Mesendoderm (in vitro differentiated cells): Measurements from ENCODE around the gene PABPC1L.
A peak's percentile ranks its signal among the peaks of the same experiment; 100 is the strongest.

ENCODE experiments used
- DNase-seq: peaks from one replicate; pipeline ENCODE4 v3.0.0; 2013
- H2AK5ac ChIP-seq: 2 replicates; pipeline ENCODE4 v1.6.1; 2013; ENCODE audit warnings: low read length, inconsistent platforms
- H2BK120ac ChIP-seq: 2 replicates; pipeline ENCODE4 v1.6.1; 2013; ENCODE audit warnings: low read depth, mild to moderate bottlenecking, low read length, moderate library complexity, mixed read lengths
- H2BK15ac ChIP-seq: replicated peaks from 2 replicates; pipeline ENCODE4 v1.6.1; 2013; ENCODE audit warnings: low read depth, mild to moderate bottlenecking, moderate library complexity
- H2BK5ac ChIP-seq: 2 replicates; pipeline ENCODE4 v1.6.1; 2013; ENCODE audit warnings: low read length, inconsistent platforms
- H3K18ac ChIP-seq: 2 replicates; pipeline ENCODE4 v1.6.1; 2013; ENCODE audit warnings: mild to moderate bottlenecking, low read length, mixed read lengths
- H3K23ac ChIP-seq: one replicate; pipeline ENCODE4 v1.6.1; 2013; ENCODE audit warnings: low read length
- H3K27ac ChIP-seq: 2 replicates; pipeline ENCODE4 v1.5.1; 2013; ENCODE audit warnings: low read depth, mild to moderate bottlenecking, inconsistent platforms, low read length, moderate library complexity
- H3K27me3 ChIP-seq: 2 replicates; pipeline ENCODE4 v1.6.1; 2013; ENCODE audit warnings: low read length, control low read depth, mild to moderate bottlenecking, inconsistent platforms; ENCODE audit not compliant: insufficient read depth, poor library complexity
- H3K36me3 ChIP-seq: 2 replicates; pipeline ENCODE4 v1.6.1; 2013; ENCODE audit warnings: low read length, inconsistent platforms; ENCODE audit not compliant: control insufficient read depth, insufficient read depth
- H3K4ac ChIP-seq: one replicate; pipeline ENCODE4 v1.6.1; 2013; ENCODE audit warnings: low read depth, mild to moderate bottlenecking, low read length, moderate library complexity
- H3K4me1 ChIP-seq: 2 replicates; pipeline ENCODE4 v1.6.1; 2013; ENCODE audit warnings: low read depth, low read length, inconsistent platforms; ENCODE audit not compliant: control insufficient read depth
- H3K4me2 ChIP-seq: 2 replicates; pipeline ENCODE4 v1.6.1; 2013; ENCODE audit warnings: low read length
- H3K4me3 ChIP-seq: 2 replicates; pipeline ENCODE4 v1.5.1; 2013; ENCODE audit warnings: mild to moderate bottlenecking, low read length
- H3K56ac ChIP-seq: one replicate; pipeline ENCODE4 v1.6.1; 2013; ENCODE audit warnings: low read length
- H3K79me1 ChIP-seq: 2 replicates; pipeline ENCODE4 v1.6.1; 2013; ENCODE audit warnings: low read length, inconsistent platforms
- H3K79me2 ChIP-seq: 2 replicates; pipeline ENCODE4 v1.6.1; 2013; ENCODE audit warnings: mild to moderate bottlenecking, low read length; ENCODE audit not compliant: control insufficient read depth, insufficient read depth
- H3K9ac ChIP-seq: 2 replicates; pipeline ENCODE4 v1.6.1; 2013; ENCODE audit warnings: low read length, inconsistent platforms
- H4K5ac ChIP-seq: one replicate; pipeline ENCODE4 v1.6.1; 2013; ENCODE audit warnings: low read length
- H4K8ac ChIP-seq: one replicate; pipeline ENCODE4 v1.6.1; 2013; ENCODE audit warnings: low read depth, mild to moderate bottlenecking, control low read depth, low read length, moderate library complexity
- WGBS: extraction: QIAGEN DNeasy Blood & Tissue Kit; methylation state at CpG from one replicate; pipeline ENCODE4 v1.1.7; 2013; ENCODE audit warnings: low lambda C conversion rate, missing lambda C conversion rate; ENCODE audit not compliant: insufficient coverage; ENCODE audit errors: extremely low coverage; 5-methylcytosine and 5-hydroxymethylcytosine counted together

PABPC1L gene

DNA sequence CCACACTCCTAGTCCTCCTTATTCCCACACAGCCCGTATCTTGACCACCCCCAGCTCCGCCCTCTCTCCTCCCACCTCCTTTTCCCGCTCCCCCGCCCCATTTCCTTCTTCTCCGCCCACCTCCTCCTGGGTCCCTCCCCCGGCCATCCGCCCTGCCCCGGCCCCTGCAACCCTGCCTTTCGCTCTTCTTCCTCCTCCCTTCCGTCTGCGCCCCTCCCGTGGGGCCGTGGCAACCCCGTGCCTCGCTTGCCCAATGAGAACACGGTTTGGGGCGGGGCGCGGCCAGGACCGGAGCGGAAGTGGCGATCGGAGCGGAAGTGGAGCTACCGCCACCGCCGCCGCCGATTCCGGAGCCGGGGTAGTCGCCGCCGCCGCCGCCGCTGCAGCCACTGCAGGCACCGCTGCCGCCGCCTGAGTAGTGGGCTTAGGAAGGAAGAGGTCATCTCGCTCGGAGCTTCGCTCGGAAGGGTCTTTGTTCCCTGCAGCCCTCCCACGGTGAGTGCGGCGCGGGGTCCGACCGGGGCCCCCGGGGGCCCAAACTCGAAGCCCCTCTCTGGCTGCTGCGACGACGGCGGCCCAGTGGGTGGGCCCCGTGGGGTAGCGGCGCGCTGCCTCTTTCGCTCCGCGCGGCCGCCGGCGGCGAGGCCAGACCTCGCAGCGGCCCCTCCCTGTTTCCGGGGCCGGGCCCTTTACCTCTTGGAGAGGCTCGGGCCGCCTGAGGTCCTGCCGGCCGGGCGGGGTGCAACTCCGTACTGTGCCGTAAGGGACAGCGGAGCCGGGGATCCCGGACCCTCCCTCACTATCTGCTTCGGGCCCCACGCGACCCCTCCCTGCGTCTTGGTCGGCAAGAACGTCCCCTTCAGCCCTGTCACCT is 24.2 kb upstream of the PABPC1L start, which contains the start of gene YWHAB:
Gene YWHAB, plus strand, starts transcription at position 314 of the 874 bp plus-strand sequence. CDS start 15,829 bp downstream, outside the sequence.
- peak within 1 kb of the TSS; percentile 15 for H3K23ac ChIP-seq
- peak within 1 kb of the TSS; percentile 35 for H2BK5ac ChIP-seq
- H2BK120ac ChIP-seq, result no peak within 1 kb of the TSS
- H4K8ac ChIP-seq, result peak within 1 kb of the TSS; percentile 41
- peak within 1 kb of the TSS; percentile 96 for H3K9ac ChIP-seq
- H3K4me3 ChIP-seq, result peak within 1 kb of the TSS; percentile 45
- peak within 1 kb of the TSS; percentile 97 for H3K4ac ChIP-seq
- no peak within 1 kb of the TSS for H2AK5ac ChIP-seq
- no peaks in the 10 kb centered on the region for H3K36me3 ChIP-seq
- H3K27me3 ChIP-seq, result no peaks in the 10 kb centered on the region
- peak; percentile 99 for DNase-seq
- H3K79me1 ChIP-seq, result peaks cover 1% of the 10 kb centered on the region
- H3K18ac ChIP-seq, result peak within 1 kb of the TSS; percentile 94
- H2BK15ac ChIP-seq, result no peak within 1 kb of the TSS
- peak within 1 kb of the TSS; percentile 91 for H3K27ac ChIP-seq
- H3K4me2 ChIP-seq, result peak within 1 kb of the TSS; percentile 95
- no CpG with 5 or more reads among the region's 88 CpGs for WGBS
- H4K5ac ChIP-seq, result no peak within 1 kb of the TSS
- H3K56ac ChIP-seq, result peak within 1 kb of the TSS; percentile 95
- peaks cover 2% of the 10 kb centered on the region for H3K4me1 ChIP-seq
- peaks cover 46% of the 10 kb centered on the region for H3K79me2 ChIP-seq

DNA sequence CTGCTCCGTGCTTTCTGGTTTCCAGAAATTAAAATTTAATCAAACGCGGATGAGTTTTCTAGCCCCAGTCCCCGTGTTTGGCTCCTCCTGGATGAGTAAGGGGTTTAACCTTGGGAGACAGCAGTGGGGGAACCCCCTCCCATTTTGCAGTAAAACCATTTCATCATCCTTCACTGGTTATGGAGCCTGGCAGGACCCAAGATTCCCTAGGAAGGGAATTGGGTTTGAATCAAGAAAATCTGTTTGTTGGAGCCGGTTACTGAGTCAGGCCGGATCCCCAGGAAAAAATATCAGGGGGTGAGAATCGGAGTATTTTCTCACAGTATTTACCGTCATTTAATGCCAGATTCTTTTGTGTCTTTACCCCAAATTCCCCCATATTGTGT is 23.6 kb upstream of the PABPC1L start:
- peak overlapping the region; percentile 95 for H3K56ac ChIP-seq
- H2AK5ac ChIP-seq, result no peak overlapping the region
- peaks cover 1% of the 10 kb centered on the region for H3K79me1 ChIP-seq
- no peak overlapping the region for H2BK120ac ChIP-seq
- peak overlapping the region; percentile 45 for H3K4me3 ChIP-seq
- no peak overlapping the region for H4K5ac ChIP-seq
- H4K8ac ChIP-seq, result no peak overlapping the region
- peak overlapping the region; percentile 96 for H3K9ac ChIP-seq
- peaks cover 52% of the 10 kb centered on the region for H3K79me2 ChIP-seq
- peak overlapping the region; percentile 95 for H3K4me2 ChIP-seq
- H2BK5ac ChIP-seq, result no peak overlapping the region
- H3K4me1 ChIP-seq, result peaks cover 2% of the 10 kb centered on the region
- peak; percentile 36 for DNase-seq
- no peaks in the 10 kb centered on the region for H3K36me3 ChIP-seq
- peak overlapping the region; percentile 91 for H3K27ac ChIP-seq
- H3K18ac ChIP-seq, result peak overlapping the region; percentile 94
- H3K4ac ChIP-seq, result peak overlapping the region; percentile 97
- H3K27me3 ChIP-seq, result no peaks in the 10 kb centered on the region
- H2BK15ac ChIP-seq, result no peak overlapping the region
- no peak overlapping the region for H3K23ac ChIP-seq
- no CpG with 5 or more reads among the region's 8 CpGs for WGBS

DNA sequence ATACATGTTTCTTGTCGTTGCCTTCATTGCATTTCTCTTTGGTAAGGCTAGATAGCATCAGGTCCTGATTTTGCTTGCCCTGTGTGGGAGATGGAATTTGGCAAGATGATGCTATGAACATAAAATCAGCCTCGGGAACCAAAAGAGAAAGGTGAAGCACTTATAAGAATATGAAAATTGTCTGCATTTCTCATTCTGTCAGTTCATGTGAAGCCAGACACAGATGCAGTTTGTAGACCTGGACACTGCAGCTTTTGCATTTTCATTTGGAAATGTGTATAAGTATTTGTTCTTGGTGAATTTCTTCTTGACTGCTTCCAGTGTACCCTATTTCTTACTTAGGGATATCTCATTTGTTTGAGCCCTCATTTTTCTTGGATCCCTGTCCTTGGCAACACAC is 23.0 kb upstream of the PABPC1L start:
- H2BK15ac ChIP-seq, result no peak overlapping the region
- peak overlapping the region; percentile 96 for H3K9ac ChIP-seq
- H3K4me2 ChIP-seq, result peak overlapping the region; percentile 95
- peak overlapping the region; percentile 95 for H3K56ac ChIP-seq
- no peaks in the 10 kb centered on the region for H3K27me3 ChIP-seq
- peaks cover 2% of the 10 kb centered on the region for H3K4me1 ChIP-seq
- peaks cover 1% of the 10 kb centered on the region for H3K79me1 ChIP-seq
- DNase-seq, result no peak
- no peak overlapping the region for H3K4ac ChIP-seq
- no peak overlapping the region for H4K5ac ChIP-seq
- no CpG with 5 or more reads among the region's 2 CpGs for WGBS
- peaks cover 57% of the 10 kb centered on the region for H3K79me2 ChIP-seq
- H2BK5ac ChIP-seq, result no peak overlapping the region
- H3K4me3 ChIP-seq, result peak overlapping the region; percentile 45
- H3K36me3 ChIP-seq, result no peaks in the 10 kb centered on the region
- H2BK120ac ChIP-seq, result no peak overlapping the region
- no peak overlapping the region for H3K23ac ChIP-seq
- no peak overlapping the region for H3K18ac ChIP-seq
- H2AK5ac ChIP-seq, result no peak overlapping the region
- no peak overlapping the region for H4K8ac ChIP-seq
- H3K27ac ChIP-seq, result no peak overlapping the region

DNA sequence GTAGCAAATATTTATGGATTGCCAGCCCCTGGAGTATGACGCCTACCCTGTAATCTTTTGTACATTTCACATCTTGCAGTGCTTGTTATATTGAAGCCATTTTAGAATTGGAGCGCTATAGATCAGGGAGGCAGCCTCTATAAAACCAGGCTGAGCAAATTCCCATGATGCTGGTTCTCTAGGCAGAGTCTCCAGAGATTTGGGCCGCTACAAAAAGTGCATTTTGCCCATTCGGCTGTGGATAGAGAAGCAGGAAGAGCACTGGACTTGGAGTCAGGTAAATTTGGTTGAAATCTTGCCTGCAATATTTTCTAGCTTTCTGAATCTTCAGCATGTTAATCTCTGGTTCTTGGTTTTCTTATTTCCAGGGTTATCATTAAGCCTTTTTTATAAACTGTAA is 22.4 kb upstream of the PABPC1L start:
- H2BK120ac ChIP-seq, result no peak overlapping the region
- no peak overlapping the region for H2BK15ac ChIP-seq
- H3K4me1 ChIP-seq, result peaks cover 2% of the 10 kb centered on the region
- no peaks in the 10 kb centered on the region for H3K36me3 ChIP-seq
- no peak overlapping the region for H3K56ac ChIP-seq
- H4K8ac ChIP-seq, result no peak overlapping the region
- no peak overlapping the region for H4K5ac ChIP-seq
- H3K4me3 ChIP-seq, result no peak overlapping the region
- no peak overlapping the region for H3K23ac ChIP-seq
- H3K79me2 ChIP-seq, result peaks cover 63% of the 10 kb centered on the region
- peak overlapping the region; percentile 96 for H3K9ac ChIP-seq
- H3K27ac ChIP-seq, result no peak overlapping the region
- H2AK5ac ChIP-seq, result no peak overlapping the region
- peak overlapping the region; percentile 3 for H3K4me2 ChIP-seq
- H3K4ac ChIP-seq, result no peak overlapping the region
- no peak for DNase-seq
- H3K18ac ChIP-seq, result no peak overlapping the region
- no peaks in the 10 kb centered on the region for H3K27me3 ChIP-seq
- WGBS, result no CpG with 5 or more reads among the region's 4 CpGs
- H2BK5ac ChIP-seq, result no peak overlapping the region
- H3K79me1 ChIP-seq, result peaks cover 1% of the 10 kb centered on the region

DNA sequence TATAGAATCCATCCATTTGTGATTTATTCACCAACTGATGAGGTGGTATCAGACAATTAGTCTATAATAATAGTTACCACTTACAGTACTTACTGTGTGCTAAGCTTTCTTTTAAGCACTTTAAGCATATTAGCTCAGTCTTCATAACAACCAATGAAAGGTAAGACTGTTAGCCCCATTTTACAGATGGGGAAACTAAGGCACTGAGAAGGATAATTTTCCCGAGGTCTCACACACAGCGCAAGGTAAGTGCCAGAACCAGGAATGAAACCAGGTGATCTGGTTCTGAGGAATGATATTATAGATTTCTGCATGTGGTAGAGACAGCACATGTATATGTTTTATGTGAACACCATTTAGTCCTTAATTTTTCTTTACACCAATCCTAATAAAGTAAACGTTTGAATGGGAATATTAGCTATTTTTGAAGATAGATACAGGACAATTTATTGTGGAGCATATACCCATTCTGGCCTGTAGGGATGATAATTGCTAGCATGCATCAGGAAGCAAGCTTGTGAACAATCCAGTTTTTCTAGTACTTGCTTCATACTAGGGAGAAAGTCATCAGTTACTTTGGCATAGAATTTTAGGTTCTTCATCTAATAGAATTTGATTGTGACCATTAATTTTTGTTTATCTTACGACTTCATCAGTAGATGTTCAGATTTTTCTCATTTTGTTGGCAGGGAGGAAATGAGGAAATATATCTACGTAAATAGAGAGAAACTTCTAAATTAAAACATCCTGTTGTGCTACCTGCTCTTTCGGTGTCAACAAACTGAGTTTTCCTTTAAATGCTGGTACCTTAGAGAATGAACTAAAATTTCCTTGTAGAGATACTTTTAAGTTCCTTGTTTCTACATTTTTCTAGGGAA is 21.4 kb upstream of the PABPC1L start:
- Histone ChIP-seq H2AK5ac (no peak overlapping the region), H3K4me3 (no peak overlapping the region), H3K4ac (no peak overlapping the region), H3K27me3 (no peaks in the 10 kb centered on the region), H4K8ac (no peak overlapping the region), H3K56ac (no peak overlapping the region), H3K9ac (no peak overlapping the region), H3K4me2 (no peak overlapping the region), H3K23ac (no peak overlapping the region), H3K79me2 (peaks cover 69% of the 10 kb centered on the region), H2BK5ac (no peak overlapping the region), H3K18ac (no peak overlapping the region), H3K4me1 (peaks cover 2% of the 10 kb centered on the region), H4K5ac (no peak overlapping the region), H3K27ac (no peak overlapping the region), H3K36me3 (no peaks in the 10 kb centered on the region), H3K79me1 (peaks cover 1% of the 10 kb centered on the region), H2BK120ac (no peak overlapping the region), H2BK15ac (no peak overlapping the region)
- no peak for DNase-seq
- no CpG with 5 or more reads among the region's 6 CpGs for WGBS
